Ishikawa (cell line): ENCODE measurements around the gene RFX8.

Source experiments
- CEBPB ChIP-seq: IDR thresholded peaks from 2 replicates; pipeline ENCODE4 v1.6.1; 2012
- CREB1 ChIP-seq: IDR thresholded peaks from 2 replicates; pipeline ENCODE4 v1.6.1; 2012; ENCODE audit warnings: low read depth
- EP300 ChIP-seq: IDR thresholded peaks from 2 replicates; pipeline ENCODE4 v1.6.1; 2012; ENCODE audit warnings: borderline replicate concordance
- MAX ChIP-seq: IDR thresholded peaks from 2 replicates; pipeline ENCODE4 v1.6.1; 2012
- NFIC ChIP-seq: IDR thresholded peaks from 2 replicates; pipeline ENCODE4 v1.6.1; 2012
- TAF1 ChIP-seq: IDR thresholded peaks from 2 replicates; pipeline ENCODE4 v1.6.1; 2012; ENCODE audit warnings: low read depth, mild to moderate bottlenecking
- TCF12 ChIP-seq: IDR thresholded peaks from 2 replicates; pipeline ENCODE4 v1.6.1; 2012; ENCODE audit warnings: low read depth
- USF1 ChIP-seq: IDR thresholded peaks from 2 replicates; pipeline ENCODE4 v1.6.1; 2012
- YY1 ChIP-seq: IDR thresholded peaks from 2 replicates; pipeline ENCODE4 v1.6.1; 2012; ENCODE audit warnings: low read depth
- ZBTB7A ChIP-seq: IDR thresholded peaks from 2 replicates; pipeline ENCODE4 v1.6.1; 2012; ENCODE audit warnings: low read depth
- TF ChIP-seq, protein P1 (sequence below): IDR thresholded peaks from 2 replicates; pipeline ENCODE4 v1.6.1; 2012; ENCODE audit warnings: low read depth, mild to moderate bottlenecking

DNA sequence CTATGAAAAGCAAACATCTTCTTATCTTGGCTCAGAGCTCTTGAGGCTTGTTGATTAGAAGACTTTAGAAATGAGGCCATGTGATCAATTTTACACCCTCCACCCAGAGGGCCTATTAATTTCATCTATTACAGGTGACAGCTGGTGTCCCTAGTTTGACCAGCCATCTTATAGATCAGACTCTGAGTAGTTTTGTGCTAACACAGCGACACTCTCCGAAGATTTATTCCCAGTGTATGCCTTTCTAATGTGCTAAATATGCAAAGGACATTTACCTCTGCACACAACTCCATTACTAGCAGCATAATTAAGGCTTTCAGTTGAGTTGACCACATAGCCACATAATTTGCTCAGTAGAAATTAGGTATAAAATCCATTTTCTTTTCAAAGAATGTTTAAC lies 2.6 kb upstream of the RFX8 start:
- TF ChIP-seq CEBPB (no peak), CREB1 (no peak), TAF1 (no peak), MAX (no peak), ZBTB7A (no peak), USF1 (no peak), EP300 (no peak), NFIC (no peak), TCF12 (no peak), YY1 (no peak)
- TF ChIP-seq, protein P1, sequence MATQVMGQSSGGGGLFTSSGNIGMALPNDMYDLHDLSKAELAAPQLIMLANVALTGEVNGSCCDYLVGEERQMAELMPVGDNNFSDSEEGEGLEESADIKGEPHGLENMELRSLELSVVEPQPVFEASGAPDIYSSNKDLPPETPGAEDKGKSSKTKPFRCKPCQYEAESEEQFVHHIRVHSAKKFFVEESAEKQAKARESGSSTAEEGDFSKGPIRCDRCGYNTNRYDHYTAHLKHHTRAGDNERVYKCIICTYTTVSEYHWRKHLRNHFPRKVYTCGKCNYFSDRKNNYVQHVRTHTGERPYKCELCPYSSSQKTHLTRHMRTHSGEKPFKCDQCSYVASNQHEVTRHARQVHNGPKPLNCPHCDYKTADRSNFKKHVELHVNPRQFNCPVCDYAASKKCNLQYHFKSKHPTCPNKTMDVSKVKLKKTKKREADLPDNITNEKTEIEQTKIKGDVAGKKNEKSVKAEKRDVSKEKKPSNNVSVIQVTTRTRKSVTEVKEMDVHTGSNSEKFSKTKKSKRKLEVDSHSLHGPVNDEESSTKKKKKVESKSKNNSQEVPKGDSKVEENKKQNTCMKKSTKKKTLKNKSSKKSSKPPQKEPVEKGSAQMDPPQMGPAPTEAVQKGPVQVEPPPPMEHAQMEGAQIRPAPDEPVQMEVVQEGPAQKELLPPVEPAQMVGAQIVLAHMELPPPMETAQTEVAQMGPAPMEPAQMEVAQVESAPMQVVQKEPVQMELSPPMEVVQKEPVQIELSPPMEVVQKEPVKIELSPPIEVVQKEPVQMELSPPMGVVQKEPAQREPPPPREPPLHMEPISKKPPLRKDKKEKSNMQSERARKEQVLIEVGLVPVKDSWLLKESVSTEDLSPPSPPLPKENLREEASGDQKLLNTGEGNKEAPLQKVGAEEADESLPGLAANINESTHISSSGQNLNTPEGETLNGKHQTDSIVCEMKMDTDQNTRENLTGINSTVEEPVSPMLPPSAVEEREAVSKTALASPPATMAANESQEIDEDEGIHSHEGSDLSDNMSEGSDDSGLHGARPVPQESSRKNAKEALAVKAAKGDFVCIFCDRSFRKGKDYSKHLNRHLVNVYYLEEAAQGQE: no peak
